ENCODE results near the gene RNPS1. TPM values are rescaled to one million over a fixed set of nuclear protein-coding genes. Genes with fewer than 3 reads are reported as not detected.

RNPS1 gene
- total RNA-seq, 2 donors from 2014 or later, result 99.3 to 127 TPM

DNA sequence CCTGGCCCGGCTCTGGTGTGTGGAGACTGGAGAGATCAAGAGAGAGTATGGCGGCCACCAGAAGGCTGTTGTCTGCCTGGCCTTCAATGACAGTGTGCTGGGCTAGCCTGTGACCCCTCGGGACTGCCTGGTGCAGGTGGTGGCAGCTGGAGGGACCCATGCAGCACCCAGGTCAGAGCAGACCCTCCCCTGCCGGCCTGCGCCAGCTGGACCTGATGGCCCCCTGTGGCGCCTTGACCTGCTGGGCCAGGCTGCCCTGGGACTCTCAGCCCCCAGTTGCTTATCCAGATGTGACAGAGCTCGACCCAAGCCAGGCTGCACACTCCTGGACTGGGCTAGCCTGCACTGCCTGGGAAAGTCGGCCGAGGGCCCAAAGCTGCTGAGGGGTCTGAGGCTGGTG, 59.2 kb downstream of the RNPS1 start:
- DNase-seq (no peak), ATAC-seq (no peak)
- intact Hi-C loops (cut with DNase I, micrococcal nuclease), result no loop called here

GRCh38 chr16:2208308-2208707, 59.6 kb downstream of the RNPS1 start:
- ATAC-seq (no peak), DNase-seq (no peak)
- intact Hi-C loops (cut with DNase I, micrococcal nuclease), result no loop called here

GRCh38 chr16:2207872-2208271, 60.1 kb downstream of the RNPS1 start:
- no peak for ATAC-seq
- intact Hi-C loops (cut with DNase I, micrococcal nuclease), result no loop called here

GRCh38 chr16:2206780-2207433, 61.0 kb downstream of the RNPS1 start:
- intact Hi-C loops (cut with DNase I, micrococcal nuclease), result no loop called here
- DNase-seq (no peak), ATAC-seq (no peak)

More at GRCh38 chr16:2207872-2208271, 60.1 kb downstream of the RNPS1 start:
- DNase-seq, result no peak

DNA sequence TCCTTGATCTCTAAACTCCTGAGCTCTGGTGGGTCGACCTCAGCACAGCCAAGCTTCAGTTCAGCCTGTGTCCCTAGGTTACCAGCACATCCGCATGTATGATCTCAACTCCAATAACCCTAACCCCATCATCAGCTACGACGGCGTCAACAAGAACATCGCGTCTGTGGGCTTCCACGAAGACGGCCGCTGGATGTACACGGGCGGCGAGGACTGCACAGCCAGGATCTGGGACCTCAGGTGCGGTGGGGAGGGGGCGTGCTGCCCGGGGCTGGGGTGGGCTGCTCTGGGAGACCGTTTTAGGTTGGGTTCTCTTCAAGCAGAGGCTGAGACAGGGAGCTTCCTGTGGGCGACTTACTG, 61.5 kb downstream of the RNPS1 start:
- intact Hi-C loops (cut with DNase I, micrococcal nuclease), result no loop called here
- no peak for ATAC-seq
- DNase-seq, result no peak

GRCh38 chr16:2205967-2206313, 62.0 kb downstream of the RNPS1 start:
- peak; percentile 23 for ATAC-seq
- DNase-seq, result peak in 1 of 2 donors; percentile 71
- intact Hi-C loops (cut with DNase I, micrococcal nuclease), result no loop called here

- intact Hi-C loops (cut with DNase I, micrococcal nuclease), result no loop called here
- peak; percentile 81 to 87 for DNase-seq
- ATAC-seq, result peak; percentile 85
Measured at GRCh38 chr16:2205104-2205966, 62.6 kb downstream of the RNPS1 start, which contains the start of gene MLST8. TSS of gene MLST8 (plus strand) at chr16:2205454. CDS start at chr16:2206086, 632 bp downstream.

DNA sequence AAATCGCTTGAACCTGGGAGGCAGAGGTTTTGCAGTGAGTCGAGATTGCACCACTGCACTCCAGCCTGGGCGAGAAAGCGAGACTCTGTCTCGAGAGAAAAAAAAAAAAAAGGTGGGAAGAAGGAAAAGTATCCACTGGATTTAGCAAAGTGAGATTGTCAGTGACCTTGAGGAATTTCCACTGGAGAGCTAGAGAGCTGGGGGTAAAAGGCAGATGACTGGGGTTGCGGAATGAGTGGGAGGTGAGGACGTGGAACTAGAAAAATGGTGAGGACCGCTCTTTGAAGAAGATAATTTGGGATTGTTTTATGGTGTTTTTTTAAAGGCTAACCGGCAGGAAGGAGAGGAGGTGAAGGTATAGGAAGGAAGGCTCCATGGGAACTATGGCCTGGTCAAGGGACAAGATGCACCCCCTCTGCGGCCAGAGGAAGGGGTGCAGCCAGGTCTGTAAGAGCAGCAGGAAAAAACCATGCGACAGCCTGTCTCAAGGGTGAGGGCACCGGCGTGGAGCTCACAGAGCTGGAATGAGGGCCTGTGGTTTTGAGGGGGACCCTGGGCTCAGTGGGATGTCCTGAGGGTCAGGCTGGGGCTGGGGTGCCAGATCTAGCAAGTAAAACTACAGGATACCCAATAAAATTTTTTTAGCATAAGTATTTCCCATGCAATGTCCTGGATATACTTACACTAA, 63.4 kb downstream of the RNPS1 start:
- DNase-seq (peak in 1 of 2 donors; percentile 33), ATAC-seq (no peak)
- intact Hi-C loops (cut with DNase I, micrococcal nuclease), result no loop called here

Small RNA genes lying within 50 kb of the gene (microRNA-seq; reads per million reads assigned to microRNA genes)
- gene MIR3677, result 0 reads per million in 2 donors
- 0 reads per million in 2 donors for gene MIR4717

Other genes starting within 250 kb of the RNPS1 start
- 1 to 10 TPM; 1.9 to 2.5 TPM for gene NPW, start 248.3 kb downstream of the RNPS1 start, total RNA-seq
- gene NHERF2, start 241.2 kb downstream of the RNPS1 start, total RNA-seq, result 10 to 100 TPM; 69.3 to 73.7 TPM
- 10 to 100 TPM; 27.3 to 29.5 TPM for gene NTHL1, start 220.3 kb downstream of the RNPS1 start, total RNA-seq
- 100 to 1,000 TPM; 115 to 118 TPM for gene TSC2, start 220.1 kb downstream of the RNPS1 start, total RNA-seq
- 10 to 100 TPM; 75.1 to 76.7 TPM for gene PKD1, start 132.2 kb downstream of the RNPS1 start, total RNA-seq
- 10 to 100 TPM; 24.9 to 27.2 TPM for gene RAB26, start 119.5 kb downstream of the RNPS1 start, total RNA-seq
- 10 to 100 TPM; 94.5 to 99.8 TPM for gene TRAF7, start 112.3 kb downstream of the RNPS1 start, total RNA-seq
- under 1 TPM; 0.11 to 0.15 TPM for gene CASKIN1, start 71.5 kb downstream of the RNPS1 start, total RNA-seq
- gene MLST8, start 62.7 kb downstream of the RNPS1 start, total RNA-seq, result 10 to 100 TPM; 26.7 to 31.4 TPM
- gene BRICD5, start 57.3 kb downstream of the RNPS1 start, total RNA-seq, result 10 to 100 TPM in 1 of 2 donors, 1 to 10 TPM in 1; 6.1 to 14.4 TPM
- gene PGP, start 53.3 kb downstream of the RNPS1 start, total RNA-seq, result 10 to 100 TPM; 16.3 to 24.3 TPM
- gene E4F1, start 44.5 kb downstream of the RNPS1 start, total RNA-seq, result 10 to 100 TPM; 23.6 to 25.1 TPM
- gene DNASE1L2, start 31.7 kb downstream of the RNPS1 start, total RNA-seq, result under 1 TPM; 0.75 to 0.82 TPM
- gene ECI1, start 16.5 kb downstream of the RNPS1 start, total RNA-seq, result 100 to 1,000 TPM; 113 to 132 TPM
- 1 to 10 TPM; 3.8 to 3.9 TPM for gene ABCA3, start 72.6 kb upstream of the RNPS1 start, total RNA-seq
- gene CCNF, start 161.3 kb upstream of the RNPS1 start, total RNA-seq, result 1 to 10 TPM; 3.0 to 7.3 TPM
- gene TEDC2, start 192.0 kb upstream of the RNPS1 start, total RNA-seq, result 1 to 10 TPM; 1.3 to 5.6 TPM
- gene NTN3, start 203.2 kb upstream of the RNPS1 start, total RNA-seq, result not detected
- 10 to 100 TPM in 1 of 2 donors, 1 to 10 TPM in 1; 8.9 to 11.1 TPM for gene TBC1D24, start 207.0 kb upstream of the RNPS1 start, total RNA-seq
- gene ATP6V0C, start 245.8 kb upstream of the RNPS1 start, total RNA-seq, result 100 to 1,000 TPM; 218 to 230 TPM